DMS 273 (cell line): ENCODE measurements around the gene PHKB.
A peak's percentile ranks its signal among the peaks of the same experiment; 100 is the strongest.
"Not testable (repeated sequence)": the region's sequence is repeated elsewhere in the genome, so short reads cannot be mapped to it uniquely, and the experiment has no call there.

Experiments
- DNase-seq: peaks from one replicate; lab custom pipeline; 2025; ENCODE audit not compliant: unreplicated experiment; lab: John Stamatoyannopoulos, UW

PHKB gene

GRCh38 chr16:47504599-47504998 lies 43.5 kb downstream of the PHKB start:
- DNase-seq = no peak

- no peak for DNase-seq
These were observed 45.7 kb downstream of the PHKB start for GRCh38 chr16:47506800-47507199.

GRCh38 chr16:47507701-47508100 lies 46.6 kb downstream of the PHKB start:
- no peak for DNase-seq

- no peak for DNase-seq
These were observed 50.8 kb downstream of the PHKB start for GRCh38 chr16:47511882-47512281.

GRCh38 chr16:47519037-47519436 lies 57.9 kb downstream of the PHKB start:
- DNase-seq = no peak

- no peak for DNase-seq
These were observed 58.4 kb downstream of the PHKB start for GRCh38 chr16:47519546-47519945.

GRCh38 chr16:47519996-47520679 lies 59.0 kb downstream of the PHKB start:
- no peak for DNase-seq

- DNase-seq = no peak
These were observed 62.3 kb downstream of the PHKB start for GRCh38 chr16:47523342-47524006.

- no peak for DNase-seq
These were observed 62.9 kb downstream of the PHKB start for GRCh38 chr16:47524007-47524405.

- no peak for DNase-seq
These were observed 67.3 kb downstream of the PHKB start for GRCh38 chr16:47528431-47528830.

- no peak for DNase-seq
These were observed 72.7 kb downstream of the PHKB start for GRCh38 chr16:47533744-47534292.

GRCh38 chr16:47538472-47538871 lies 77.3 kb downstream of the PHKB start:
- no peak for DNase-seq

GRCh38 chr16:47539707-47540670 lies 78.9 kb downstream of the PHKB start:
- DNase-seq = peak; percentile 4

- DNase-seq = not testable (repeated sequence)
These were observed 80.0 kb downstream of the PHKB start for GRCh38 chr16:47541135-47541534.

- DNase-seq = not testable (repeated sequence)
These were observed 83.1 kb downstream of the PHKB start for GRCh38 chr16:47544255-47544654.

- DNase-seq = not testable (repeated sequence)
These were observed 90.1 kb downstream of the PHKB start for GRCh38 chr16:47551185-47551584.

GRCh38 chr16:47551767-47552166 lies 90.6 kb downstream of the PHKB start:
- not testable (repeated sequence) for DNase-seq

GRCh38 chr16:47553853-47554564 lies 92.9 kb downstream of the PHKB start:
- no peak for DNase-seq

GRCh38 chr16:47554587-47554986 lies 93.5 kb downstream of the PHKB start:
- not testable (repeated sequence) for DNase-seq

- DNase-seq = no peak
These were observed 100.2 kb downstream of the PHKB start for GRCh38 chr16:47561286-47561685.

GRCh38 chr16:47562366-47562765 lies 101.2 kb downstream of the PHKB start:
- no peak for DNase-seq
